ENCODE measurements around the gene DLG2. TPM values are rescaled to one million over a fixed set of nuclear protein-coding genes. Genes with fewer than 3 reads are reported as not detected.
A peak's percentile ranks its signal among the peaks of the same experiment; 100 is the strongest.

DLG2 gene
- total RNA-seq, 1 donor from 2014 or later: 0.43 TPM

DNA sequence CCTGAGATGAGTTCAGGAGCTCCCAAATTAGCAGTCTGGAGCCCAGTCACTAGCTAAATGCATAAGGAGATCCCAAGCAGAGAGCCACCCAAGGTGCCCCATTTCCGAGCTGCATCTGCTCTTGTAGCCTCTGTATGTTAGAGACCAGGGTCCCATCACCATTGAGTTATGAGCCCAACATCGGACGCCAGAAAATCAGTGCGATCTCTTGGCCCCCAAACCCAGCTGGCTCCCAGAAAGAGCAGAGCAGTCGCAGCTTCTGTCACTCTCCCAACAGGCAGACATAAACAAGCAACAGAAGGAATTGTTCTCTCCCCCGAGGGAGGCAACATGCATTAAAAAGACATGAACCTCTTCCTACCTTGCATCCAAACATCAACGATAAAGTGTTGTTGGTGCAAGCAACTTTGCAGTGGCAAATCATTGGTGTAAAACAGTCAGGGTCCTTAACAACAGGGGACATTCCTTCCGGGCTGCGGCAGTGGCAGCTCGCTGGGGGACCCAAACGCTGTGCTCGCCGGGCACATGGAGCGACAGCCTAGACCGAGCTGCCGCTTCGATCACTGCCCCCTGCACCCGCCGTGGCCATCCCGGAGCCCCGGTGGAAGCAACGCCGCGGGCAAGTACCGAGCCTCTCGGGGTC lies 907.1 kb downstream of the DLG2 start:
- Histone ChIP-seq H3K27ac (no peak overlapping the region), H3K36me3 (no peaks in the 10 kb centered on the region), H3K4me3 (peak overlapping the region; percentile 57 to 66), H3K9me3 (no peaks in the 10 kb centered on the region), H3K27me3 (no peaks in the 10 kb centered on the region), H3K4me1 (no peaks in the 10 kb centered on the region)
- TF ChIP-seq, protein P1, sequence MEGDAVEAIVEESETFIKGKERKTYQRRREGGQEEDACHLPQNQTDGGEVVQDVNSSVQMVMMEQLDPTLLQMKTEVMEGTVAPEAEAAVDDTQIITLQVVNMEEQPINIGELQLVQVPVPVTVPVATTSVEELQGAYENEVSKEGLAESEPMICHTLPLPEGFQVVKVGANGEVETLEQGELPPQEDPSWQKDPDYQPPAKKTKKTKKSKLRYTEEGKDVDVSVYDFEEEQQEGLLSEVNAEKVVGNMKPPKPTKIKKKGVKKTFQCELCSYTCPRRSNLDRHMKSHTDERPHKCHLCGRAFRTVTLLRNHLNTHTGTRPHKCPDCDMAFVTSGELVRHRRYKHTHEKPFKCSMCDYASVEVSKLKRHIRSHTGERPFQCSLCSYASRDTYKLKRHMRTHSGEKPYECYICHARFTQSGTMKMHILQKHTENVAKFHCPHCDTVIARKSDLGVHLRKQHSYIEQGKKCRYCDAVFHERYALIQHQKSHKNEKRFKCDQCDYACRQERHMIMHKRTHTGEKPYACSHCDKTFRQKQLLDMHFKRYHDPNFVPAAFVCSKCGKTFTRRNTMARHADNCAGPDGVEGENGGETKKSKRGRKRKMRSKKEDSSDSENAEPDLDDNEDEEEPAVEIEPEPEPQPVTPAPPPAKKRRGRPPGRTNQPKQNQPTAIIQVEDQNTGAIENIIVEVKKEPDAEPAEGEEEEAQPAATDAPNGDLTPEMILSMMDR (IDR thresholded peaks at IDR 0.05): no peak
- intact Hi-C loops (cut with DNase I): no loop called here
- DNase-seq (ENCODE audit: low spot score in 2 of 2): no peak

DNA sequence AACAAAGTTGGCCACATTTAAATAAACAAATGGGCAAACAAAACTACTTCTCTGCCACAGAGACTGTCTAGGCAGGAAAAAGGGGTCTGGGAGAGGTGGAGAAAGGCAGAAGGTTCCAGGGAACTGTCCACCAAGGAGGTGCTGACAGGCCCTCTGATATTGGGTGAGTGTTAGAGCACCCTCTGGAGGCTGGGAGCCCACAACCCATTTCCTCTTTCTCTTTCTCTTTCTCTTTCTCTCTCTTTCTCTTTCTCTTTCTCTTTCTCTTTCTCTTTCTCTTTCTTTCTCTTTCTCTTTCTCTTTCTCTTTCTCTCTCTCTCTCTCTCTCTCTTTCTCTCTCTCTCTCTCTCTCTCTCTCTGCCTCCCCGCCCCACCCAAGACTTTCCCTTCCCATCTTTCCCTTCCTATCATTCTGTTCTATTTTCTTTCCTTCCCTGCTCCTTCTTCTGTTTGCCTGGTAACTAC lies 912.8 kb downstream of the DLG2 start:
- Histone ChIP-seq H3K4me1 (no peaks in the 10 kb centered on the region), H3K9me3 (no peaks in the 10 kb centered on the region), H3K4me3 (no peak overlapping the region), H3K27me3 (no peaks in the 10 kb centered on the region), H3K36me3 (no peaks in the 10 kb centered on the region), H3K27ac (no peak overlapping the region)
- DNase-seq (ENCODE audit: low spot score in 2 of 2): no peak
- intact Hi-C loops (cut with DNase I): no loop called here
- TF ChIP-seq, protein P1 (IDR thresholded peaks at IDR 0.05): no peak

DNA sequence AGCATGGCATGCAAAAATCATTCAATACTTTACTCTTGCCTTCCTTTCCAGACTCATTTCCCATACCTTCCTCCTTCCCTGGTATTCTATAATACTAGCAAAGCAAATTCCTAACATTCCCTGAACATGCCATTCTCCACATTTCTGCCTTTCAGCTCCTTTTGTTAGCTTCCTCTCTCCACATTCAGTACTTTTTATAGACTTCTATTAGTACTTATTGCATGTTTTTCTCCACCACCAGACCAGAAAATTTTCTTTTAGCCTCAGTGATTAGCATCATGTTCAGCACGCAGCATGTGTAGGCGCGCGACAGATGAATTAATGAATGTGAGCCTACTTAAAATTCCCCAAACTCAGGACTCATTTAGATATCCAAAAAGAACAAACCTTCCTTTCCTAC lies 935.3 kb downstream of the DLG2 start:
- Histone ChIP-seq H3K4me1 (no peaks in the 10 kb centered on the region), H3K27me3 (no peaks in the 10 kb centered on the region), H3K36me3 (no peaks in the 10 kb centered on the region), H3K4me3 (no peak overlapping the region), H3K27ac (no peak overlapping the region), H3K9me3 (no peaks in the 10 kb centered on the region)
- TF ChIP-seq, protein P1 (IDR thresholded peaks at IDR 0.05): no peak
- intact Hi-C loops (cut with DNase I): no loop called here
- DNase-seq (ENCODE audit: low spot score in 2 of 2): no peak

- TF ChIP-seq, protein P1 (IDR thresholded peaks at IDR 0.05): no peak
- no peak for DNase-seq (ENCODE audit: low spot score in 2 of 2)
- H3K4me3 ChIP-seq: no peak overlapping the region
- no peaks in the 10 kb centered on the region for H3K36me3 ChIP-seq
- no peaks in the 10 kb centered on the region for H3K9me3 ChIP-seq
- no peak overlapping the region for H3K27ac ChIP-seq
- H3K4me1 ChIP-seq: no peaks in the 10 kb centered on the region
- intact Hi-C loops (cut with DNase I): no loop called here
- H3K27me3 ChIP-seq: no peaks in the 10 kb centered on the region
These were observed 939.7 kb downstream of the DLG2 start for GRCh38 chr11:84687433-84687832.

DNA sequence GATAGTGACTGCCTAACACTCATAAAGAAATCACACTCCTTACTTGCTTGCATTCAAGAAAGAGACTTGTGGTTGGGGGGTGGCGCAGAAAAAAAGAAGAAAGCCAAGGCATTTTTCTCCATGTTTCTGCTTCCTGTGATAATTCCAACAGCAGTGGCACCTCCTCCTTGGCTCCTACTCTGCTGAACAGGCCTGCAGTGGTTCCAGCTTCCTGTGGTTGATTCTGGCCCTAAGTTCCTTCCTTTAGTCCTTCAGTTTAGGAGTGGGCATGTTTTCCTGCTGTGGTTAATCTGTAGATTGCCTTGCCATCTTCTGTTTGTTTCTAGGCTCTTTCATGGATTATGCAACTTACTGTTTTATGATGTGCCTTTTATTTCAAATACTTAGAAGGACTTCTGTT lies 940.4 kb downstream of the DLG2 start:
- Histone ChIP-seq H3K27ac (no peak overlapping the region), H3K4me1 (no peaks in the 10 kb centered on the region), H3K27me3 (no peaks in the 10 kb centered on the region), H3K9me3 (no peaks in the 10 kb centered on the region), H3K4me3 (no peak overlapping the region), H3K36me3 (no peaks in the 10 kb centered on the region)
- no peak for DNase-seq (ENCODE audit: low spot score in 2 of 2)
- TF ChIP-seq, protein P1 (IDR thresholded peaks at IDR 0.05): no peak
- intact Hi-C loops (cut with DNase I): no loop called here

GRCh38 chr11:84685976-84686375 lies 941.2 kb downstream of the DLG2 start:
- Histone ChIP-seq H3K27me3 (no peaks in the 10 kb centered on the region), H3K4me3 (no peak overlapping the region), H3K36me3 (no peaks in the 10 kb centered on the region), H3K27ac (no peak overlapping the region), H3K9me3 (no peaks in the 10 kb centered on the region), H3K4me1 (no peaks in the 10 kb centered on the region)
- intact Hi-C loops (cut with DNase I): no loop called here
- TF ChIP-seq, protein P1 (IDR thresholded peaks at IDR 0.05): no peak
- DNase-seq (ENCODE audit: low spot score in 2 of 2): no peak
